HCT116 (cell line): Measurements from ENCODE around the gene PC. TPM values are rescaled to one million over a fixed set of nuclear protein-coding genes. Genes with fewer than 3 reads are reported as not detected.

Experiments
- ATAC-seq: fragments of 200-7000 bp; cut with Tn5 transposase; 2 replicates; pipeline ENCODE4 v1.9.1; 2020; ENCODE audit warnings: mild to moderate bottlenecking, moderate library complexity
- BruUV-seq: library from RNA; stranded (reverse); fragments of 400-500 nt; replicated peaks from 2 replicates; lab custom pipeline; 2021; lab: Mats Ljungman, UMichigan
- CTCF ChIA-PET: fragments of 300-600 bp; sonication (Branson Sonifier 250); formaldehyde crosslinking; loops from one replicate; lab custom pipeline; 2021; ENCODE audit warnings: antibody characterized with exemption; lab: Charles Lee
- POLR2A ChIA-PET: fragments of 300-600, 350-600 bp; sonication (Branson Sonifier 250); formaldehyde crosslinking; loops from one replicate; lab custom pipeline; 2021; ENCODE audit warnings: antibody characterized with exemption; lab: Charles Lee
- RAD21 ChIA-PET, 2 experiments: fragments of 300-600 bp; sonication (Branson Sonifier 250); formaldehyde crosslinking; loops; one replicate each; lab custom pipeline; 2023; ENCODE audit warnings: low total read pairs in 2 of 2; ENCODE audit not compliant: uncharacterized antibody in 2 of 2, unreplicated experiment in 2 of 2, low non-redundant PET in 1 of 2; lab: Charles Lee
- DNase-seq: peaks from one replicate; pipeline ENCODE4 v3.0.0-alpha.2; 2010; ENCODE audit warnings: low read depth, low spot score
- H2AFZ ChIP-seq: fragments of 200-600 bp; shearing (Covaris generic), sonication (generic); 2 replicates; pipeline ENCODE4 v1.6.1; 2017; ENCODE audit warnings: low read depth, mixed run types, mixed read lengths, antibody characterized with exemption, low read length; ENCODE audit not compliant: poor library complexity, severe bottlenecking
- H3K27ac ChIP-seq: 2 replicates; pipeline ENCODE4 v1.5.1; 2012; ENCODE audit warnings: low read depth, low read length
- H3K27me3 ChIP-seq: fragments of 200-600 bp; sonication (generic); 2 replicates; pipeline ENCODE4 v1.6.1; 2016; ENCODE audit warnings: mixed run types, low read length, mixed read lengths; ENCODE audit not compliant: insufficient read depth
- H3K36me3 ChIP-seq, 2 experiments: fragments of 200-500 bp in 1 of 2; fragments of 200-600 bp in 1 of 2; sonication (Bioruptor generic) in 1 of 2; sonication (generic) in 1 of 2; 2 replicates each; pipeline versions ENCODE4 v1.5.1 to v1.6.1; 2014 to 2016; ENCODE audit warnings: low read length in 2 of 2, inconsistent platforms in 1 of 2, mixed read lengths in 1 of 2, mixed run types in 1 of 2; ENCODE audit not compliant: insufficient read depth in 2 of 2, control insufficient read depth in 1 of 2
- H3K4me1 ChIP-seq, 2 experiments: fragments of 200-600 bp in 1 of 2; sonication (generic) in 1 of 2; 2 replicates each; pipeline versions ENCODE4 v1.5.1 to v1.6.1; 2012 to 2017; ENCODE audit warnings: low read length in 2 of 2, inconsistent platforms in 1 of 2, mild to moderate bottlenecking in 1 of 2, mixed read lengths in 1 of 2, mixed run types in 1 of 2, moderate library complexity in 1 of 2; ENCODE audit not compliant: insufficient read depth in 2 of 2, control insufficient read depth in 1 of 2
- H3K4me2 ChIP-seq: fragments of 200-600 bp; sonication (generic); 2 replicates; pipeline ENCODE4 v1.6.1; 2017; ENCODE audit warnings: mixed run types, low read length, mixed read lengths
- H3K4me3 ChIP-seq, 2 experiments: fragments of 200-600 bp in 1 of 2; sonication (generic) in 1 of 2; replicated peaks in 1 of 2; 2 replicates each; pipeline ENCODE4 v1.5.1; 2011 to 2016; ENCODE audit warnings: low read length in 2 of 2, control low read depth in 1 of 2, low read depth in 1 of 2, mild to moderate bottlenecking in 1 of 2, mixed read lengths in 1 of 2, mixed run types in 1 of 2
- H3K79me2 ChIP-seq: fragments of 200-600 bp; sonication (generic); 2 replicates; pipeline ENCODE4 v1.6.1; 2017; ENCODE audit warnings: mild to moderate bottlenecking, mixed run types, low read length, moderate library complexity, mixed read lengths; ENCODE audit not compliant: insufficient read depth
- H3K9ac ChIP-seq: fragments of 200-600 bp; sonication (generic); 2 replicates; pipeline ENCODE4 v1.6.1; 2016; ENCODE audit warnings: low read length, mixed read lengths
- H3K9me2 ChIP-seq: fragments of 200-600 bp; sonication (generic), shearing (Covaris generic); 2 replicates; pipeline ENCODE4 v1.6.1; 2017; ENCODE audit warnings: mixed run types, mild to moderate bottlenecking, moderate library complexity; ENCODE audit not compliant: insufficient read depth
- H3K9me3 ChIP-seq, 2 experiments: fragments of 200-500 bp in 1 of 2; fragments of 200-600 bp in 1 of 2; sonication (Bioruptor generic) in 1 of 2; sonication (generic) in 1 of 2; 2 replicates each; pipeline ENCODE4 v1.6.1; 2014 to 2017; ENCODE audit warnings: low read length in 2 of 2, mixed read lengths in 2 of 2, inconsistent platforms in 1 of 2, low read depth in 1 of 2, mild to moderate bottlenecking in 1 of 2, mixed run types in 1 of 2, moderate library complexity in 1 of 2; ENCODE audit not compliant: control insufficient read depth in 1 of 2, insufficient read depth in 1 of 2
- H4K20me1 ChIP-seq: fragments of 200-600 bp; sonication (generic), shearing (Covaris generic); 2 replicates; pipeline ENCODE4 v1.6.1; 2017; ENCODE audit warnings: mixed run types, mild to moderate bottlenecking, moderate library complexity; ENCODE audit not compliant: insufficient read depth
- ATF3 ChIP-seq: IDR thresholded peaks from 2 replicates; pipeline ENCODE4 v1.6.1; 2012
- EGR1 ChIP-seq: IDR thresholded peaks from 2 replicates; pipeline ENCODE4 v1.6.1; 2012; ENCODE audit warnings: low read depth
- EZH2 ChIP-seq: fragments of 200-600 bp; sonication (generic); IDR thresholded peaks from 2 replicates; pipeline ENCODE4 v1.6.1; 2017; ENCODE audit warnings: antibody characterized with exemption, mixed run types
- EZH2phosphoT487 ChIP-seq: fragments of 200-600 bp; IDR thresholded peaks from 2 replicates; pipeline ENCODE4 v1.6.1; 2018; ENCODE audit warnings: antibody characterized with exemption, borderline replicate concordance
- POLR2A ChIP-seq: IDR thresholded peaks from 2 replicates; pipeline ENCODE4 v1.7.0; 2011; ENCODE audit warnings: borderline replicate concordance; ENCODE audit not compliant: insufficient read depth, insufficient read length; ENCODE audit errors: extremely low read depth
- RAD21 ChIP-seq: IDR thresholded peaks from 2 replicates; pipeline ENCODE4 v1.6.1; 2012; ENCODE audit warnings: low read depth, mild to moderate bottlenecking
- REST ChIP-seq: IDR thresholded peaks from 2 replicates; pipeline ENCODE4 v1.6.1; 2012; ENCODE audit warnings: low read depth
- SIN3A ChIP-seq: IDR thresholded peaks from 2 replicates; pipeline ENCODE4 v1.6.1; 2012; ENCODE audit warnings: low read depth
- SP1 ChIP-seq: IDR thresholded peaks from 2 replicates; pipeline ENCODE4 v1.6.1; 2012; ENCODE audit warnings: low read depth
- SRF ChIP-seq: IDR thresholded peaks from 2 replicates; pipeline ENCODE4 v1.6.1; 2012; ENCODE audit warnings: low read depth
- TCF7L2 ChIP-seq: IDR thresholded peaks from 2 replicates; pipeline ENCODE4 v1.7.0; 2011; ENCODE audit warnings: borderline replicate concordance, inconsistent platforms; ENCODE audit not compliant: insufficient read depth, insufficient read length; ENCODE audit errors: extremely low read depth
- ZBTB33 ChIP-seq: IDR thresholded peaks from 2 replicates; pipeline ENCODE4 v1.6.1; 2011; ENCODE audit warnings: mild to moderate bottlenecking, low read length, moderate library complexity; ENCODE audit not compliant: insufficient replicate concordance; ENCODE audit errors: extremely low read depth
- ZFX ChIP-seq: fragments of 450-650 bp; IDR thresholded peaks from 2 replicates; pipeline ENCODE4 v1.6.1; 2017
- intact Hi-C: fragments of 100-400 bp; cut with micrococcal nuclease; formaldehyde crosslinking; loops from 2 replicates; pipeline ENCODE4 v1.10.0; 2022
- total RNA-seq: library from RNA; stranded (reverse); gene quantifications from one replicate; pipeline ENCODE4 v1.2.1, GENCODE V29; 2021; ENCODE audit not compliant: unreplicated experiment

The PC gene
- total RNA-seq, 1 experiment from 2014 or later = 24.1 TPM

GRCh38 chr11:66845876-66846212 lies 112.3 kb downstream of the PC start:
- no peak for TF ChIP-seq SIN3A
- TF ChIP-seq EGR1 = no peak
- no peak for TF ChIP-seq TCF7L2
- TF ChIP-seq POLR2A = no peak
- no peak for TF ChIP-seq RAD21
- Histone ChIP-seq H3K36me3 (peaks cover 7 to 21% of the 10 kb centered on the region in 2 experiments), H3K9me3 (no peaks in the 10 kb centered on the region), H3K9me2 (no peaks in the 10 kb centered on the region), H3K4me3 (no peak overlapping the region), H3K27ac (no peak overlapping the region), H3K4me1 (peaks cover 7 to 20% of the 10 kb centered on the region in 2 experiments; a peak in 3 of 4 replicates), H3K9ac (no peak overlapping the region), H3K4me2 (no peak overlapping the region), H3K79me2 (peaks cover 55% of the 10 kb centered on the region), H3K27me3 (no peaks in the 10 kb centered on the region), H4K20me1 (peaks cover 3% of the 10 kb centered on the region; the same call in 1 of the 2 replicates), H2AFZ (no peak overlapping the region)
- no TSS peak for BruUV-seq
- ChIA-PET POLR2A (interaction anchor here (1.4 kb wide), 1 partner anchor 10 kb away, joined by 4 read pairs; no protein-coding TSS in a partner anchor), RAD21 (no interaction called here), CTCF (no interaction called here)
- DNase-seq (no peak), ATAC-seq (no peak)
- intact Hi-C loops = no loop called here

- Histone ChIP-seq H3K9me2 (no peaks in the 10 kb centered on the region), H3K9ac (no peak overlapping the region), H3K9me3 (no peaks in the 10 kb centered on the region), H3K27ac (no peak overlapping the region; the same call in 1 of the 2 replicates), H3K27me3 (no peaks in the 10 kb centered on the region), H3K4me2 (peak overlapping the region; percentile 82; the same call in 1 of the 2 replicates), H3K4me3 (no peak overlapping the region), H3K4me1 (peaks cover 7 to 20% of the 10 kb centered on the region in 2 experiments; a peak in 3 of 4 replicates), H3K79me2 (peaks cover 55% of the 10 kb centered on the region), H2AFZ (no peak overlapping the region), H3K36me3 (peaks cover 7 to 21% of the 10 kb centered on the region in 2 experiments), H4K20me1 (peaks cover 3% of the 10 kb centered on the region; the same call in 1 of the 2 replicates)
- no TSS peak for BruUV-seq
- CTCF ChIA-PET = no interaction called here
- DNase-seq (no peak), ATAC-seq (no peak)
- RAD21 ChIA-PET = no interaction called here
- intact Hi-C loops = no loop called here
- POLR2A ChIA-PET = interaction anchor here (1.1 to 1.4 kb wide), 2 partner anchors 11 to 177 kb away, joined by 3 to 4 read pairs; partner anchors contain the start of gene SYT12
- TF ChIP-seq EGR1 (no peak), EZH2phosphoT487 (no peak), EZH2 (no peak), ZFX (no peak), POLR2A (no peak), ATF3 (no peak), REST (no peak), SP1 (no peak), ZBTB33 (no peak), SRF (no peak), TCF7L2 (no peak)
Measured at GRCh38 chr11:66845143-66845875, 112.9 kb downstream of the PC start.
